Psoas muscle (tissue), 8 donors: Measurements from ENCODE around the gene ADCY1. TPM values are rescaled to one million over a fixed set of nuclear protein-coding genes. Genes with fewer than 3 reads are reported as not detected.

ENCODE experiments used
- ATAC-seq, 4 donors: fragments of 200-7000 bp; cut with Tn5 transposase; one replicate each; pipeline ENCODE4 v1.9.1; 2020; ENCODE audit warnings: moderate library complexity in 3 of 4, mild to moderate bottlenecking in 2 of 4
- DNase-seq, 2 donors: peaks; one replicate each; pipeline ENCODE4 v3.0.0-alpha.2; 2020
- H3K27ac ChIP-seq: fragments of 200-600 bp; one replicate; pipeline ENCODE4 v1.8.0; 2022
- H3K27me3 ChIP-seq, 3 donors: fragments of 200-600 bp in 1 of 3; one replicate each; pipeline versions ENCODE4 v1.6.1 to v1.8.0; 2013 to 2022; ENCODE audit warnings: low read length in 2 of 3, mild to moderate bottlenecking in 2 of 3, moderate library complexity in 1 of 3; ENCODE audit not compliant: insufficient read depth in 3 of 3
- H3K36me3 ChIP-seq, 2 donors: fragments of 200-600 bp in 1 of 2; one replicate each; pipeline versions ENCODE4 v1.6.1 to v1.8.0; 2013 to 2022; ENCODE audit warnings: low read depth in 1 of 2, mild to moderate bottlenecking in 1 of 2, moderate library complexity in 1 of 2; ENCODE audit not compliant: insufficient read depth in 1 of 2
- H3K4me1 ChIP-seq: fragments of 200-600 bp; one replicate; pipeline ENCODE4 v1.8.0; 2022
- H3K4me3 ChIP-seq: fragments of 200-600 bp; one replicate; pipeline ENCODE4 v1.8.0; 2022; ENCODE audit warnings: mild to moderate bottlenecking
- H3K9me3 ChIP-seq: fragments of 200-600 bp; one replicate; pipeline ENCODE4 v1.8.0; 2022
- WGBS, 3 donors: extraction: QIAGEN DNeasy Blood & Tissue Kit; methylation state at CpG; one replicate each; pipeline versions ENCODE4 v1.1.6 to v1.1.7; 2013; 5-methylcytosine and 5-hydroxymethylcytosine counted together
- intact Hi-C, 2 donors: fragments of 100-400 bp; cut with DNase I; formaldehyde crosslinking; loops; one replicate each; pipeline versions ENCODE4 v1.11.0 to v1.14.2; 2022
- polyA plus RNA-seq, 3 donors: library from polyadenylated mRNA; stranded (reverse); fragments of 200-250 nt; gene quantifications; one replicate each; pipeline ENCODE4 v1.2.3, GENCODE V29; 2013
- total RNA-seq, 4 donors: library from RNA; stranded (reverse); fragmentation: NEBNext Ultra II Directional in 2 of 4; extraction: Animal tissue kit (Norgen Biotek cat#: 25700) in 2 of 4; gene quantifications; one replicate each; pipeline versions ENCODE4 v1.2.1 to v1.2.4, GENCODE V29; 2021 to 2023
- TF ChIP-seq, protein P1 (sequence below): fragments of 200-600 bp; IDR thresholded peaks from one replicate; pipeline ENCODE4 v1.8.0; 2022; ENCODE audit warnings: antibody characterized with exemption
- donor health status: healthy with polysubstance abuse.
- donor health status: DM: no; HTN: no; CAD: no; lungs with moderate emphysema.
- donor health status: Bipolar disorder and iron deficiency.
- donor health status: healthy.
- donor health status: DM: yes; HTN: yes; CAD: no.
- donor health status: DM: no; HTN: no; CAD: no.
- donor health status: DM: no; HTN: no; CAD: no.
- donor health status: DM: yes; HTN: yes; CAD: no.

The ADCY1 gene
- total and polyA plus RNA-seq, 7 donors = 1.3 to 4.3 (median 2.2) TPM

- Histone ChIP-seq H3K36me3 (peaks cover 0 to 5% of the 10 kb centered on the region in 2 donors), H3K9me3 (no peaks in the 10 kb centered on the region), H3K27ac (no peak overlapping the region), H3K4me3 (no peak overlapping the region), H3K27me3 (no peaks in the 10 kb centered on the region), H3K4me1 (no peaks in the 10 kb centered on the region)
- ATAC-seq = no peak
- TF ChIP-seq, protein P1, sequence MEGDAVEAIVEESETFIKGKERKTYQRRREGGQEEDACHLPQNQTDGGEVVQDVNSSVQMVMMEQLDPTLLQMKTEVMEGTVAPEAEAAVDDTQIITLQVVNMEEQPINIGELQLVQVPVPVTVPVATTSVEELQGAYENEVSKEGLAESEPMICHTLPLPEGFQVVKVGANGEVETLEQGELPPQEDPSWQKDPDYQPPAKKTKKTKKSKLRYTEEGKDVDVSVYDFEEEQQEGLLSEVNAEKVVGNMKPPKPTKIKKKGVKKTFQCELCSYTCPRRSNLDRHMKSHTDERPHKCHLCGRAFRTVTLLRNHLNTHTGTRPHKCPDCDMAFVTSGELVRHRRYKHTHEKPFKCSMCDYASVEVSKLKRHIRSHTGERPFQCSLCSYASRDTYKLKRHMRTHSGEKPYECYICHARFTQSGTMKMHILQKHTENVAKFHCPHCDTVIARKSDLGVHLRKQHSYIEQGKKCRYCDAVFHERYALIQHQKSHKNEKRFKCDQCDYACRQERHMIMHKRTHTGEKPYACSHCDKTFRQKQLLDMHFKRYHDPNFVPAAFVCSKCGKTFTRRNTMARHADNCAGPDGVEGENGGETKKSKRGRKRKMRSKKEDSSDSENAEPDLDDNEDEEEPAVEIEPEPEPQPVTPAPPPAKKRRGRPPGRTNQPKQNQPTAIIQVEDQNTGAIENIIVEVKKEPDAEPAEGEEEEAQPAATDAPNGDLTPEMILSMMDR = no peak
- WGBS, 3 donors = 88 to 93% (median 92%) methylated on average over 15 of the region's 15 CpGs
- no peak for DNase-seq
- intact Hi-C loops = no loop called here
Measured at GRCh38 chr7:45715471-45716352, 141.5 kb downstream of the ADCY1 start.

- Histone ChIP-seq H3K4me1 (no peaks in the 10 kb centered on the region), H3K9me3 (no peaks in the 10 kb centered on the region), H3K4me3 (no peak overlapping the region), H3K27me3 (no peaks in the 10 kb centered on the region), H3K27ac (no peak overlapping the region), H3K36me3 (peaks cover 0 to 5% of the 10 kb centered on the region in 2 donors)
- TF ChIP-seq, protein P1 = no peak
- no peak for DNase-seq
- WGBS, 3 donors = 46 to 62% (median 56%) methylated on average over 16 of the region's 16 CpGs
- ATAC-seq = peak in 1 of 4 donors; percentile 41
- intact Hi-C loops = no loop called here
Measured at GRCh38 chr7:45716380-45717203, 142.4 kb downstream of the ADCY1 start.

- WGBS, 3 donors = 72 to 81% (median 72%) methylated on average over 17 of the region's 17 CpGs
- intact Hi-C loops = no loop called here
- DNase-seq (no peak), ATAC-seq (no peak)
- no peaks in the 10 kb centered on the region for H3K9me3 ChIP-seq
- no peak overlapping the region for H3K27ac ChIP-seq
- H3K27me3 ChIP-seq = no peaks in the 10 kb centered on the region
- H3K4me1 ChIP-seq = no peaks in the 10 kb centered on the region
- TF ChIP-seq, protein P1 = no peak
- H3K4me3 ChIP-seq = no peak overlapping the region
- H3K36me3 ChIP-seq = peaks cover 0 to under 1% of the 10 kb centered on the region in 2 donors
Measured at GRCh38 chr7:45717537-45718235, 143.5 kb downstream of the ADCY1 start.

DNA sequence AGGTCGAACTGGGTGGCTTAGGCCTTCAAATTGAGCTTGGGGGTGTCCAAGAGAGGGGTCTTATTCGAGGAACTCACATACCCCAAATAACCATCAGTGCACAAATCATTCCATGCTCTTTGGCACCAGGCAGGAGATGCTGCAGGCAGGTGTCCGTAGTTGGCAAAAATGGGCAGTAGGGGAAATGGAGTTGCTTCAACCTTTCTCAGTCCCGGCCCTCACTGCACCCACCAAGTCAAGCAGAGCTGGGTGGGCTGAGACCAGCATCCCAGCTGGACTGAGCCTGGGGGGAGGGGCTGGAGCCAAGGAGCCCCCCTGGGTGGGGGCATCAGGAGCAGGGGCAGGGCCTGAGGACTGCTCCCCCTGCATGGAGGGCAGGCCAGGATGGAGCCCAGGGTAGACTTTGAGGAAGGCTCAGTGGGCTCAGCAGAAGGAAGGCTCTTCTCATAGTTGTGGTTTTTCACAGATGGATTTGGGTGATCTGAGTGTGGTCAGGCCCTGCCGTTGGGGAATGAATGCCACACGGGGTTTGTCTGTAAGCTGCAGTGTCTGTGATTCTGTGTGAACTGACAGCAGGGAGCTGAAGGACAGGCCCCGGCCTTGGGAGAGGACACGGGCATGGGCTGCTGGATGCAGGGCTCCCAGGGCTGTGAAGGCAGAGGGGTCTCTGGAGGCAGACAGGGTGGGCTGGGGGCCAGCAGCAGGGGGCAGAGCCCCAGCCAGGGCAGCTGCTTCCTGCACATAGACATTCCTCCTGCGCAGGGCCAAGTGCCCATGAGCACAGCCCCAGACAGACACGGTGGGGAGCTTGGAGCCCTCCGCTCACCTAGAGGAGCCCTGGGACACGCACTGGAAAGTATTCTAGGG is 144.5 kb downstream of the ADCY1 start:
- Histone ChIP-seq H3K4me1 (no peaks in the 10 kb centered on the region), H3K36me3 (peaks cover 0 to 7% of the 10 kb centered on the region in 2 donors), H3K9me3 (no peaks in the 10 kb centered on the region), H3K27ac (no peak overlapping the region), H3K27me3 (no peaks in the 10 kb centered on the region), H3K4me3 (no peak overlapping the region)
- TF ChIP-seq, protein P1 = no peak
- intact Hi-C loops = no loop called here
- DNase-seq (no peak), ATAC-seq (no peak)
- WGBS, 3 donors = 56 to 62% (median 58%) methylated on average over 12 of the region's 12 CpGs
